Calu3 (cell line): ENCODE results near the gene C11orf68. TPM values are rescaled to one million over a fixed set of nuclear protein-coding genes. Genes with fewer than 3 reads are reported as not detected.

Experiments
- BruUV-seq: library from RNA; stranded (reverse); fragments of 400-500 nt; replicated peaks from 2 replicates; lab custom pipeline; 2021; lab: Mats Ljungman, UMichigan
- CTCF ChIA-PET: fragments of 300-600 bp; sonication (Branson Sonifier 250); formaldehyde crosslinking; loops from one replicate; lab custom pipeline; 2022; ENCODE audit warnings: antibody characterized with exemption; lab: Charles Lee
- DNase-seq: peaks from one replicate; pipeline ENCODE4 v3.0.0; 2022
- H3K27ac Mint-ChIP-seq: one replicate; pipeline ENCODE4 v1.8.0; 2022; ENCODE audit warnings: mixed read lengths; ENCODE audit not compliant: unreplicated experiment
- H3K27me3 Mint-ChIP-seq: one replicate; pipeline ENCODE4 v1.8.0; 2022; ENCODE audit warnings: mixed read lengths; ENCODE audit not compliant: unreplicated experiment
- H3K36me3 Mint-ChIP-seq: one replicate; pipeline ENCODE4 v1.8.0; 2022; ENCODE audit warnings: mild to moderate bottlenecking, moderate library complexity, mixed read lengths; ENCODE audit not compliant: insufficient read depth, unreplicated experiment
- H3K4me1 Mint-ChIP-seq: one replicate; pipeline ENCODE4 v1.8.0; 2022; ENCODE audit warnings: mild to moderate bottlenecking, low read depth, mixed read lengths; ENCODE audit not compliant: unreplicated experiment
- H3K4me3 Mint-ChIP-seq: one replicate; pipeline ENCODE4 v1.8.0; 2022; ENCODE audit warnings: mild to moderate bottlenecking, low read depth, moderate library complexity, mixed read lengths; ENCODE audit not compliant: unreplicated experiment
- H3K9me3 Mint-ChIP-seq: one replicate; pipeline ENCODE4 v1.8.0; 2022; ENCODE audit warnings: low read depth, mixed read lengths; ENCODE audit not compliant: unreplicated experiment
- CTCF ChIP-seq: fragments of 200-600 bp; IDR thresholded peaks from one replicate; pipeline ENCODE4 v1.8.0; 2022; ENCODE audit warnings: antibody characterized with exemption; ENCODE audit not compliant: unreplicated experiment
- intact Hi-C: fragments of 100-400 bp; cut with micrococcal nuclease; formaldehyde crosslinking; loops from one replicate; pipeline ENCODE4 v1.10.0; 2022; ENCODE audit not compliant: unreplicated experiment
- total RNA-seq: library from RNA; stranded (reverse); gene quantifications from 2 replicates; pipeline ENCODE4 v1.2.3, GENCODE V29; 2022

C11orf68 gene
- total RNA-seq, 1 experiment from 2014 or later: 25.9 TPM

- TF ChIP-seq CTCF: peak; percentile 94
- Mint-ChIP-seq H3K27ac (no peak overlapping the region), H3K36me3 (peaks cover 57% of the 10 kb centered on the region), H3K27me3 (no peaks in the 10 kb centered on the region), H3K4me1 (peaks cover 29% of the 10 kb centered on the region), H3K9me3 (no peaks in the 10 kb centered on the region), H3K4me3 (no peak overlapping the region)
- BruUV-seq: no TSS peak
- peak; percentile 86 for DNase-seq
- intact Hi-C loops: loop anchor here (10.0 kb wide), 1 partner anchor 100 kb away; no protein-coding TSS in a partner anchor
- CTCF ChIA-PET: interaction anchor here (0.6 to 2.6 kb wide), 19 partner anchors 11 to 196 kb away, joined by 3 to 14 read pairs (median 4); partner anchors contain the start of genes CST6, KAT5 and MUS81
Observed at GRCh38 chr11:65884716-65885092, 34.2 kb downstream of the C11orf68 start.

GRCh38 chr11:65883786-65884715 is 34.8 kb downstream of the C11orf68 start:
- H3K4me1 Mint-ChIP-seq: peaks cover 22% of the 10 kb centered on the region
- peaks cover 50% of the 10 kb centered on the region for H3K36me3 Mint-ChIP-seq
- intact Hi-C loops: loop anchor here (10.0 kb wide), 1 partner anchor 101 kb away; no protein-coding TSS in a partner anchor
- CTCF ChIA-PET: interaction anchor here (0.6 to 2.6 kb wide), 17 partner anchors 10 to 195 kb away, joined by 3 to 14 read pairs (median 4); partner anchors contain the start of genes CST6, KAT5 and MUS81
- no peak for DNase-seq
- TF ChIP-seq CTCF: no peak
- H3K4me3 Mint-ChIP-seq: no peak overlapping the region
- BruUV-seq: no TSS peak
- no peaks in the 10 kb centered on the region for H3K9me3 Mint-ChIP-seq
- H3K27me3 Mint-ChIP-seq: no peaks in the 10 kb centered on the region
- H3K27ac Mint-ChIP-seq: no peak overlapping the region

GRCh38 chr11:65883058-65883761 is 35.7 kb downstream of the C11orf68 start:
- Mint-ChIP-seq H3K27me3 (no peaks in the 10 kb centered on the region), H3K36me3 (peaks cover 42% of the 10 kb centered on the region), H3K9me3 (no peaks in the 10 kb centered on the region), H3K4me3 (no peak overlapping the region), H3K27ac (no peak overlapping the region), H3K4me1 (peaks cover 15% of the 10 kb centered on the region)
- TF ChIP-seq CTCF: no peak
- BruUV-seq: no TSS peak
- intact Hi-C loops: loop anchor here (10.0 kb wide), 1 partner anchor 102 kb away; no protein-coding TSS in a partner anchor
- no peak for DNase-seq
- CTCF ChIA-PET: interaction anchor here (1.4 to 2.3 kb wide), 2 partner anchors 105 to 138 kb away, joined by 3 to 14 read pairs; no protein-coding TSS in a partner anchor
